T1000 (cell line): ENCODE measurements around the gene CNPY3.
"Not testable (repeated sequence)": the region's sequence is repeated elsewhere in the genome, so short reads cannot be mapped to it uniquely, and the experiment has no call there.

Source experiments
- DNase-seq: peaks from one replicate; lab custom pipeline; 2025; ENCODE audit warnings: mixed read lengths; lab: John Stamatoyannopoulos, UW

The CNPY3 gene

GRCh38 chr6:42928986-42929820, at the start of gene CNPY3:
Gene CNPY3 (plus strand): TSS chr6:42929480. CDS start chr6:42929571, 91 bp downstream.
- DNase-seq, result peak; percentile 86

- not testable (repeated sequence) for DNase-seq
These were observed 49.0 kb upstream of the CNPY3 start for GRCh38 chr6:42880240-42880817.

- not testable (repeated sequence) for DNase-seq
These were observed 48.4 kb upstream of the CNPY3 start for GRCh38 chr6:42880871-42881270.

- no peak for DNase-seq
These were observed 43.6 kb upstream of the CNPY3 start for GRCh38 chr6:42885702-42886101.

GRCh38 chr6:42888201-42888600, 41.1 kb upstream of the CNPY3 start:
- not testable (repeated sequence) for DNase-seq

- no peak for DNase-seq
These were observed 39.5 kb upstream of the CNPY3 start for GRCh38 chr6:42889815-42890214.

- peak; percentile 91 for DNase-seq
These were observed 38.7 kb upstream of the CNPY3 start for GRCh38 chr6:42890311-42891198.

GRCh38 chr6:42891199-42891722, 38.0 kb upstream of the CNPY3 start:
- no peak for DNase-seq

GRCh38 chr6:42894041-42894828, 35.0 kb upstream of the CNPY3 start:
- DNase-seq, result not testable (repeated sequence)

- DNase-seq, result no peak
These were observed 33.0 kb upstream of the CNPY3 start for GRCh38 chr6:42896178-42896719.

GRCh38 chr6:42898891-42899361, 30.4 kb upstream of the CNPY3 start:
- DNase-seq, result peak; percentile 63

GRCh38 chr6:42899871-42900270, 29.4 kb upstream of the CNPY3 start:
- DNase-seq, result no peak

- DNase-seq, result peak; percentile 74
These were observed 27.7 kb upstream of the CNPY3 start for GRCh38 chr6:42901538-42901957.

- DNase-seq, result not testable (repeated sequence)
These were observed 26.6 kb upstream of the CNPY3 start for GRCh38 chr6:42902429-42903263.

- DNase-seq, result no peak
These were observed 24.8 kb upstream of the CNPY3 start for GRCh38 chr6:42904467-42904866.

- no peak for DNase-seq
These were observed 21.9 kb upstream of the CNPY3 start for GRCh38 chr6:42907336-42907735.

GRCh38 chr6:42909835-42910234, 19.4 kb upstream of the CNPY3 start:
- DNase-seq, result no peak

GRCh38 chr6:42911171-42912021, 17.9 kb upstream of the CNPY3 start:
- no peak for DNase-seq

GRCh38 chr6:42914546-42914945, 14.7 kb upstream of the CNPY3 start:
- no peak for DNase-seq
